SU-DHL-6 (cell line): ENCODE results near the gene PDZD2.

ENCODE experiments used
- EZH2phosphoT487 ChIP-seq: fragments of 200-600 bp; sonication (generic), shearing (Covaris generic); conservative IDR thresholded peaks from 2 replicates; pipeline ENCODE4 v1.6.1; 2018; ENCODE audit warnings: mild to moderate bottlenecking, antibody characterized with exemption, low read length, moderate library complexity, mixed read lengths
- TF ChIP-seq, protein P1 (sequence below): fragments of 200-600 bp; sonication (generic); IDR thresholded peaks from one replicate; pipeline ENCODE4 v1.5.1; 2017; ENCODE audit warnings: antibody characterized with exemption, mild to moderate bottlenecking, low read length, moderate library complexity; ENCODE audit not compliant: insufficient read depth, poor library complexity, severe bottlenecking

DNA sequence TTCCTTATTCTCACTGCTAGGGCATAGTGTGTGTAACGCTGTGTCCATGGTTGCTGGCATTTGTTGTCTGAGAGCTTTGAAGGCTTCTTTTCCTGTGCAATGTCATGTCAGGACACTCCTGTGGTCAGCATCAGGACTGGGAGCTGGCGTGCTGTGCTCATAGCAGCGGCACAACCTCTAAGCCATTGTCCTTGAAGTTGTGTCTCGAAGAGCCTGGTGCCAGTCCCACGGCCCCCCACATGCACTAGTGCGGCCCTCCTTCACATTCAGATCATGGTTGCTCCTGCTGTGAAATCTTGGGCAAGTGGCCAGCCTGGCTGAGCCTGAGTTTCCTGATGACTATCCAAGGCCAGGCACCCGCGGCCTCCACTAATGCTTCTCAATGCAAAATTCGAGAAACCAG, 32.4 kb downstream of the PDZD2 start:
- TF ChIP-seq, protein P1, sequence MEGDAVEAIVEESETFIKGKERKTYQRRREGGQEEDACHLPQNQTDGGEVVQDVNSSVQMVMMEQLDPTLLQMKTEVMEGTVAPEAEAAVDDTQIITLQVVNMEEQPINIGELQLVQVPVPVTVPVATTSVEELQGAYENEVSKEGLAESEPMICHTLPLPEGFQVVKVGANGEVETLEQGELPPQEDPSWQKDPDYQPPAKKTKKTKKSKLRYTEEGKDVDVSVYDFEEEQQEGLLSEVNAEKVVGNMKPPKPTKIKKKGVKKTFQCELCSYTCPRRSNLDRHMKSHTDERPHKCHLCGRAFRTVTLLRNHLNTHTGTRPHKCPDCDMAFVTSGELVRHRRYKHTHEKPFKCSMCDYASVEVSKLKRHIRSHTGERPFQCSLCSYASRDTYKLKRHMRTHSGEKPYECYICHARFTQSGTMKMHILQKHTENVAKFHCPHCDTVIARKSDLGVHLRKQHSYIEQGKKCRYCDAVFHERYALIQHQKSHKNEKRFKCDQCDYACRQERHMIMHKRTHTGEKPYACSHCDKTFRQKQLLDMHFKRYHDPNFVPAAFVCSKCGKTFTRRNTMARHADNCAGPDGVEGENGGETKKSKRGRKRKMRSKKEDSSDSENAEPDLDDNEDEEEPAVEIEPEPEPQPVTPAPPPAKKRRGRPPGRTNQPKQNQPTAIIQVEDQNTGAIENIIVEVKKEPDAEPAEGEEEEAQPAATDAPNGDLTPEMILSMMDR, result no peak
- no peak for TF ChIP-seq EZH2phosphoT487
